GM12878 (cell line): Measurements from ENCODE around the gene FGFR4. TPM values are rescaled to one million over a fixed set of nuclear protein-coding genes. Genes with fewer than 3 reads are reported as not detected.

Experiments
- ATAC-seq: fragments of 200-7000 bp; cut with Tn5 transposase; 3 replicates; pipeline ENCODE4 v1.9.1; 2020; ENCODE audit warnings: mild to moderate bottlenecking, moderate library complexity
- BruUV-seq: library from RNA; stranded (reverse); fragments of 400-500 nt; replicated peaks from 2 replicates; lab custom pipeline; 2021; lab: Mats Ljungman, UMichigan
- CTCF ChIA-PET: fragments of 300-600 bp; sonication (Branson Sonifier 250); formaldehyde crosslinking; extraction: SDS; loops from one replicate; lab custom pipeline; 2021; ENCODE audit warnings: inconsistent platforms; lab: Yijun Ruan, JAX
- POLR2A ChIA-PET: fragments of 350-600 bp; formaldehyde crosslinking; extraction: SDS; loops from one replicate; lab custom pipeline; 2021; ENCODE audit warnings: inconsistent platforms; lab: Charles Lee
- RAD21 ChIA-PET: fragments of 300-600 bp; sonication (Branson Sonifier 250); formaldehyde crosslinking; loops from one replicate; lab custom pipeline; 2023; ENCODE audit warnings: antibody characterized with exemption; ENCODE audit not compliant: unreplicated experiment; lab: Charles Lee
- SMC1A ChIA-PET: fragments of 300-600 bp; sonication (Branson Sonifier 250); formaldehyde crosslinking; loops from one replicate; lab custom pipeline; 2023; ENCODE audit not compliant: unreplicated experiment, uncharacterized antibody; lab: Charles Lee
- DNase-seq: peaks from one replicate; pipeline ENCODE4 v3.0.0-alpha.2; 2011; ENCODE audit warnings: low read depth, low spot score
- FAIRE-seq: peaks from 3 replicates; lab custom pipeline; 2011; peaks lifted over from hg19 to GRCh38; lab: Jason Lieb, UNC
- H2AFZ ChIP-seq: 2 replicates; pipeline ENCODE4 v1.6.0; 2011; ENCODE audit warnings: low read depth, low read length, control low read depth; ENCODE audit not compliant: control insufficient read depth
- H3K27ac ChIP-seq: 2 replicates; pipeline ENCODE4 v1.5.1; 2011; ENCODE audit warnings: control low read depth; ENCODE audit not compliant: control insufficient read depth, insufficient read depth
- H3K27me3 ChIP-seq, 2 experiments: replicated peaks in 1 of 2; 2 replicates each; pipeline versions ENCODE4 v1.6.0 to v1.6.1; 2011; ENCODE audit warnings: low read length in 1 of 2; ENCODE audit not compliant: control insufficient read depth in 2 of 2, insufficient read depth in 2 of 2
- H3K36me3 ChIP-seq, 2 experiments: 2 replicates each; pipeline ENCODE4 v1.5.1; 2011; ENCODE audit warnings: low read length in 1 of 2; ENCODE audit not compliant: control insufficient read depth in 2 of 2, insufficient read depth in 2 of 2
- H3K4me1 ChIP-seq: 2 replicates; pipeline ENCODE4 v1.6.1; 2011; ENCODE audit warnings: mild to moderate bottlenecking, low read length, moderate library complexity, mixed read lengths; ENCODE audit not compliant: control insufficient read depth, insufficient read depth
- H3K4me2 ChIP-seq: 2 replicates; pipeline ENCODE4 v1.6.0; 2011; ENCODE audit warnings: control low read depth; ENCODE audit not compliant: control insufficient read depth, insufficient read depth
- H3K4me3 ChIP-seq: fragments of 200-600 bp; sonication (generic); 2 replicates; pipeline ENCODE4 v1.5.1; 2016
- H3K79me2 ChIP-seq: 2 replicates; pipeline ENCODE4 v1.6.0; 2011; ENCODE audit warnings: low read length; ENCODE audit not compliant: control insufficient read depth, insufficient read depth
- H3K9ac ChIP-seq: 2 replicates; pipeline ENCODE4 v1.8.0; 2011; ENCODE audit warnings: low read length, control low read depth, mixed read lengths; ENCODE audit not compliant: control insufficient read depth, insufficient read depth
- H3K9me3 ChIP-seq: replicated peaks from 3 replicates; pipeline ENCODE4 v1.5.1; 2011; ENCODE audit warnings: mild to moderate bottlenecking, low read length; ENCODE audit not compliant: control insufficient read depth, insufficient read depth
- H4K20me1 ChIP-seq: 2 replicates; pipeline ENCODE4 v1.6.0; 2011; ENCODE audit not compliant: control insufficient read depth, insufficient read depth
- BHLHE40 ChIP-seq, 2 experiments: fragments of 450-650 bp in 1 of 2; IDR thresholded peaks; 2 replicates each; pipeline ENCODE4 v1.6.1; 2011 to 2017; ENCODE audit warnings: low read depth in 2 of 2, borderline replicate concordance in 1 of 2, improper control_type of control experiment in 1 of 2, low read length in 1 of 2, mild to moderate bottlenecking in 1 of 2
- E2F4 ChIP-seq: IDR thresholded peaks from 2 replicates; pipeline ENCODE4 v1.6.1; 2012; ENCODE audit warnings: low read depth, low read length, improper control_type of control experiment
- IKZF2 ChIP-seq, 2 experiments: fragments of 450-650 bp; IDR thresholded peaks; 2 replicates each; pipeline ENCODE4 v1.6.1; 2017; ENCODE audit warnings: mild to moderate bottlenecking in 2 of 2, moderate library complexity in 2 of 2
- RB1 ChIP-seq: fragments of 450-650 bp; formaldehyde crosslinking; IDR thresholded peaks from 2 replicates; pipeline ENCODE4 v1.6.1; 2017; ENCODE audit warnings: mild to moderate bottlenecking, borderline replicate concordance
- RELA ChIP-seq: fragments of 450-650 bp; IDR thresholded peaks from 2 replicates; pipeline ENCODE4 v1.8.0; 2014; ENCODE audit warnings: borderline replicate concordance; ENCODE audit not compliant: partially characterized antibody
- RELB ChIP-seq: fragments of 450-650 bp; IDR thresholded peaks from 2 replicates; pipeline ENCODE4 v1.6.1; 2017; ENCODE audit warnings: low read depth, mild to moderate bottlenecking, moderate library complexity
- SMARCA5 ChIP-seq: fragments of 450-650 bp; IDR thresholded peaks from 2 replicates; pipeline ENCODE4 v1.6.1; 2017; ENCODE audit warnings: mild to moderate bottlenecking
- TBL1XR1 ChIP-seq: IDR thresholded peaks from 2 replicates; pipeline ENCODE4 v1.6.1; 2012; ENCODE audit warnings: low read depth, low read length, improper control_type of control experiment
- WRNIP1 ChIP-seq: IDR thresholded peaks from 2 replicates; pipeline ENCODE4 v1.6.1; 2011; ENCODE audit warnings: low read depth, low read length, improper control_type of control experiment, borderline replicate concordance
- YY1 ChIP-seq: IDR thresholded peaks from 2 replicates; pipeline ENCODE4 v1.6.1; 2011; ENCODE audit warnings: low read depth, mild to moderate bottlenecking, low read length
- ZNF384 ChIP-seq: IDR thresholded peaks from 2 replicates; pipeline ENCODE4 v1.6.1; 2012; ENCODE audit warnings: low read depth, mild to moderate bottlenecking, low read length, improper control_type of control experiment, borderline replicate concordance
- WGBS: methylation state at CpG from one replicate; pipeline ENCODE4 v1.1.6; 2016; ENCODE audit warnings: low lambda C conversion rate; ENCODE audit not compliant: insufficient replicate concordance, insufficient coverage; ENCODE audit errors: missing lambda C conversion rate; 5-methylcytosine and 5-hydroxymethylcytosine counted together
- in situ Hi-C: fragments of 300-500 bp; cut with MboI; formaldehyde crosslinking; loops from 9 replicates; pipeline ENCODE4 v1.14.3; 2018; ENCODE audit warnings: mixed read lengths
- intact Hi-C: fragments of 100-400 bp; cut with micrococcal nuclease; formaldehyde crosslinking; loops from one replicate; pipeline ENCODE4 v1.14.2; 2022; ENCODE audit not compliant: unreplicated experiment
- polyA plus RNA-seq, 11 experiments: library from polyadenylated mRNA; depleted of rRNA in 4 of 11; unstranded in 6 of 11; stranded (reverse) in 5 of 11; fragments of >200 nt; fragmentation: Nextera tagmentation in 4 of 11; fragmentation: Illumina TruSeq in 1 of 11; extraction: Ambion mirVana in 4 of 11; extraction: Trizol in 1 of 11; gene quantifications; 1 replicate in 1 of 11; 2 replicates in 10 of 11; pipeline versions ENCODE4 v1.2.1 to v1.2.3, GENCODE V29; 2011 to 2016; ENCODE audit warnings: inconsistent platforms in 2 of 11, missing spikeins in 2 of 11, low read depth in 1 of 11
- total RNA-seq, 4 experiments: library from RNA; depleted of rRNA in 3 of 4; stranded (reverse); fragments of >200 nt in 3 of 4; fragmentation: Illumina TruSeq in 1 of 4; extraction: Trizol in 1 of 4; gene quantifications; 2 replicates each; pipeline versions ENCODE4 v1.2.1 to v1.2.3, GENCODE V29; 2013 to 2021
- TF ChIP-seq, protein P1 (sequence below), 3 experiments: IDR thresholded peaks in 2 of 3; conservative IDR thresholded peaks in 1 of 3; 2 replicates each; pipeline ENCODE4 v1.5.1; 2011; ENCODE audit warnings: low read depth in 3 of 3, low read length in 3 of 3, mild to moderate bottlenecking in 3 of 3, control low read depth in 2 of 3, moderate library complexity in 2 of 3, inconsistent platforms in 1 of 3, mixed read lengths in 1 of 3; ENCODE audit not compliant: control insufficient read depth in 2 of 3, insufficient read depth in 1 of 3; ENCODE audit errors: extremely low read depth in 1 of 3
- TF ChIP-seq, protein P2 (sequence below): fragments of 450-650 bp; IDR thresholded peaks from 2 replicates; pipeline ENCODE4 v1.6.1; 2017; ENCODE audit warnings: mild to moderate bottlenecking, low read depth, inconsistent platforms; ENCODE audit not compliant: poor library complexity, severe bottlenecking

FGFR4 gene
- total and polyA plus RNA-seq, 10 of the 15 experiments (the other 5 are each of a cell fraction or from before 2014, with no cell fraction given) = 0.17 to 0.77 (median 0.28) TPM; not detected in 5

DNA sequence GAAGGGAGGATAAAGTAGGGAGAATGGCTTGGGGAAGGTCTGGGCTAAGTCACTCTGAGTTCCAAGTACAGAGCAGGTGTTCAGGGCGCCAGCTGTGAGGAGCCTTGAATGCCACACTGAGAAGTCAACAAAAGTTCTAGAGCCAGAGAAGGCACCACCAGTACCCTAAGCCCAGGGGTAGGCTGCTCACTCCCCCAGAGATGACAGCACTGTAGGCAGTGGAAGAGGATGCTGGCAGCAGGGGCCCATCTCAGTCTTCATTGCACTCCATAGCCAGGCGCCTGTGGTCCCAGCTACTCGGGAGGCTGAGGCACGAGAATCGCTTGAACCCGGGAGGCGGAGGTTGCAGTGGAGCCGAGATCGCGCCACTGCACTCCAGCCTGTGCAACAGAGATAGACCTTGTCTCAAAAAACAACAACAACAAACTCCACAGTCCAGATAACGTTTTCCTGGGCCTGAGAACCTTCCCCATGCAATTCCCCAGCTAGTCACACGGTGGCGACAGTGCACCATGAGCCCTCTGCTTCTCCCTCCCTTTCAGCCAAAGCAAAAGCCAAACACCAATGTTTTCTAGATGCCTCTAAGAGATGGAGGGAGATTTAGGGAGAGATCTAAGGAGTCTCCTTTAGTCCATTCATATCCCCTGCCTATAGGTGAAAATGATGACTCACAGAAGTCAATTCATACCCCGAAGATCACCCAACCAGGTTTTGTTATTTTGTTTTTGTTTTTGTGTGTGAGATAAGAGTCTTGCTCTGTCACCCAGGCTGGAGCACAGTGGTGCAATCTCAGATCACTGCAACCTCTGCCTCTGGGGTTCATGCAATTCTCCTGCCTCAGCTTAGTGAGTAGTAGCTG lies 27.1 kb downstream of the FGFR4 start:
- Histone ChIP-seq H3K4me1 (peaks cover 3% of the 10 kb centered on the region; the same call in 1 of the 2 replicates), H3K9ac (no peak overlapping the region), H3K27me3 (no peaks in the 10 kb centered on the region), H3K9me3 (no peaks in the 10 kb centered on the region), H3K36me3 (no peaks in the 10 kb centered on the region), H3K4me3 (no peak overlapping the region), H4K20me1 (no peaks in the 10 kb centered on the region), H3K27ac (no peak overlapping the region), H2AFZ (peak overlapping the region; percentile 83), H3K4me2 (no peak overlapping the region; the same call in 1 of the 2 replicates), H3K79me2 (no peaks in the 10 kb centered on the region)
- in situ Hi-C loops (loop anchor here (5.0 kb wide), 1 partner anchor 461 kb away; no protein-coding TSS in a partner anchor), intact Hi-C loops (loop anchor here (2.0 to 10.0 kb wide), 7 partner anchors 124 to 453 kb away; partner anchors contain the start of genes DOK3, PRELID1 and RAB24)
- POLR2A ChIA-PET = interaction anchor here (0.6 to 1.7 kb wide), 4 partner anchors 20 to 188 kb away, joined by 3 to 4 read pairs (median 4); partner anchors contain the start of gene NSD1
- RAD21 ChIA-PET = interaction anchor here (0.5 to 5.8 kb wide), 29 partner anchors 10 to 724 kb away, joined by 3 to 77 read pairs (median 5); no protein-coding TSS in a partner anchor
- SMC1A ChIA-PET = interaction anchor here (0.6 to 6.6 kb wide), 31 partner anchors 11 to 453 kb away, joined by 3 to 70 read pairs (median 5); no protein-coding TSS in a partner anchor
- peak; percentile 81 for ATAC-seq
- FAIRE-seq = peak; percentile 97
- 15% methylated on average over 14 of the region's 14 CpGs for WGBS
- no TSS peak for BruUV-seq
- CTCF ChIA-PET = interaction anchor here (0.6 to 8.0 kb wide), 65 partner anchors 8 to 455 kb away, joined by 3 to 159 read pairs (median 4); partner anchors contain the start of genes FGFR4, PRELID1 and RAB24
- DNase-seq = peak; percentile 55
- TF ChIP-seq IKZF2 (IDR thresholded peaks at IDR 0.05) (no peak), E2F4 (no peak), WRNIP1 (peak; percentile 87; the same call in 1 of the 2 replicates), YY1 (peak; percentile 75), RELA (peak; percentile 48), BHLHE40 (IDR thresholded peaks at IDR 0.05; ENCODE audit: borderline replicate concordance in 1 of 2, low read depth in 2 of 2, low read length in 1 of 2) (0 out of 4 replicates have a peak, but pooled peaks of 1 of the 2 experiments have one; percentile 38), RELB (0 out of 2 replicates have a peak, but pooled peaks have one; percentile 16), RB1 (0 out of 2 replicates have a peak, but pooled peaks have one; percentile 79), TBL1XR1 (no peak), ZNF384 (no peak), SMARCA5 (peak; percentile 42; the same call in 1 of the 2 replicates)
- TF ChIP-seq, protein P1, sequence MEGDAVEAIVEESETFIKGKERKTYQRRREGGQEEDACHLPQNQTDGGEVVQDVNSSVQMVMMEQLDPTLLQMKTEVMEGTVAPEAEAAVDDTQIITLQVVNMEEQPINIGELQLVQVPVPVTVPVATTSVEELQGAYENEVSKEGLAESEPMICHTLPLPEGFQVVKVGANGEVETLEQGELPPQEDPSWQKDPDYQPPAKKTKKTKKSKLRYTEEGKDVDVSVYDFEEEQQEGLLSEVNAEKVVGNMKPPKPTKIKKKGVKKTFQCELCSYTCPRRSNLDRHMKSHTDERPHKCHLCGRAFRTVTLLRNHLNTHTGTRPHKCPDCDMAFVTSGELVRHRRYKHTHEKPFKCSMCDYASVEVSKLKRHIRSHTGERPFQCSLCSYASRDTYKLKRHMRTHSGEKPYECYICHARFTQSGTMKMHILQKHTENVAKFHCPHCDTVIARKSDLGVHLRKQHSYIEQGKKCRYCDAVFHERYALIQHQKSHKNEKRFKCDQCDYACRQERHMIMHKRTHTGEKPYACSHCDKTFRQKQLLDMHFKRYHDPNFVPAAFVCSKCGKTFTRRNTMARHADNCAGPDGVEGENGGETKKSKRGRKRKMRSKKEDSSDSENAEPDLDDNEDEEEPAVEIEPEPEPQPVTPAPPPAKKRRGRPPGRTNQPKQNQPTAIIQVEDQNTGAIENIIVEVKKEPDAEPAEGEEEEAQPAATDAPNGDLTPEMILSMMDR (IDR thresholded peaks at IDR 0.05 in 2 of 3, conservative IDR thresholded peaks at IDR 0.05 in 1 of 3; ENCODE audit: control insufficient read depth in 2 of 3, extremely low read depth in 1 of 3, insufficient read depth in 1 of 3, low read depth in 3 of 3, low read length in 3 of 3) = peak; percentile 99 to 100 (median 99); a peak in 5 of 6 replicates
- TF ChIP-seq, protein P2, sequence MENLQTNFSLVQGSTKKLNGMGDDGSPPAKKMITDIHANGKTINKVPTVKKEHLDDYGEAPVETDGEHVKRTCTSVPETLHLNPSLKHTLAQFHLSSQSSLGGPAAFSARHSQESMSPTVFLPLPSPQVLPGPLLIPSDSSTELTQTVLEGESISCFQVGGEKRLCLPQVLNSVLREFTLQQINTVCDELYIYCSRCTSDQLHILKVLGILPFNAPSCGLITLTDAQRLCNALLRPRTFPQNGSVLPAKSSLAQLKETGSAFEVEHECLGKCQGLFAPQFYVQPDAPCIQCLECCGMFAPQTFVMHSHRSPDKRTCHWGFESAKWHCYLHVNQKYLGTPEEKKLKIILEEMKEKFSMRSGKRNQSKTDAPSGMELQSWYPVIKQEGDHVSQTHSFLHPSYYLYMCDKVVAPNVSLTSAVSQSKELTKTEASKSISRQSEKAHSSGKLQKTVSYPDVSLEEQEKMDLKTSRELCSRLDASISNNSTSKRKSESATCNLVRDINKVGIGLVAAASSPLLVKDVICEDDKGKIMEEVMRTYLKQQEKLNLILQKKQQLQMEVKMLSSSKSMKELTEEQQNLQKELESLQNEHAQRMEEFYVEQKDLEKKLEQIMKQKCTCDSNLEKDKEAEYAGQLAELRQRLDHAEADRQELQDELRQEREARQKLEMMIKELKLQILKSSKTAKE = peak; percentile 20
